DOHH2 (cell line): ENCODE results near the gene SESTD1.
A peak's percentile ranks its signal among the peaks of the same experiment; 100 is the strongest.
"Not testable (repeated sequence)": the region's sequence is repeated elsewhere in the genome, so short reads cannot be mapped to it uniquely, and the experiment has no call there.

Experiments
- H3F3A ChIP-seq: fragments of 200-600 bp; sonication (generic), shearing (Covaris generic); 2 replicates; pipeline ENCODE4 v1.6.0; 2016; ENCODE audit warnings: antibody characterized with exemption, mild to moderate bottlenecking; ENCODE audit not compliant: control insufficient read depth, insufficient read depth
- H3K27ac ChIP-seq: fragments of 200-600 bp; sonication (generic); 2 replicates; pipeline ENCODE4 v1.5.1; 2014; ENCODE audit warnings: low read depth, mild to moderate bottlenecking, low read length, moderate library complexity
- H3K27me3 ChIP-seq: fragments of 200-600 bp; sonication (generic); 2 replicates; pipeline ENCODE4 v1.6.1; 2014; ENCODE audit warnings: mild to moderate bottlenecking, low read length, mixed read lengths; ENCODE audit not compliant: control insufficient read depth
- H3K36me3 ChIP-seq: fragments of 200-600 bp; sonication (generic); 2 replicates; pipeline ENCODE4 v1.6.1; 2014; ENCODE audit warnings: mild to moderate bottlenecking, low read length, moderate library complexity, mixed read lengths; ENCODE audit not compliant: control insufficient read depth
- H3K4me1 ChIP-seq: fragments of 200-600 bp; sonication (generic); 2 replicates; pipeline ENCODE4 v1.6.1; 2014; ENCODE audit warnings: mild to moderate bottlenecking, low read length, mixed read lengths; ENCODE audit not compliant: control insufficient read depth
- H3K4me2 ChIP-seq: fragments of 200-600 bp; sonication (generic); 2 replicates; pipeline ENCODE4 v1.6.0; 2014; ENCODE audit warnings: mild to moderate bottlenecking, low read length, moderate library complexity
- H3K4me3 ChIP-seq: fragments of 200-600 bp; sonication (generic); 2 replicates; pipeline ENCODE4 v1.5.1; 2014; ENCODE audit warnings: mild to moderate bottlenecking, low read length, mixed read lengths
- H3K79me2 ChIP-seq: fragments of 200-600 bp; sonication (generic); 2 replicates; pipeline ENCODE4 v1.6.1; 2014; ENCODE audit warnings: mild to moderate bottlenecking, low read length, mixed read lengths; ENCODE audit not compliant: control insufficient read depth
- H3K9me2 ChIP-seq: fragments of 200-600 bp; sonication (generic); replicated peaks from 2 replicates; pipeline ENCODE4 v1.6.1; 2014; ENCODE audit warnings: mild to moderate bottlenecking, low read length, mixed read lengths; ENCODE audit not compliant: control insufficient read depth
- H3K9me3 ChIP-seq: fragments of 200-600 bp; sonication (generic); 2 replicates; pipeline ENCODE4 v1.6.1; 2014; ENCODE audit warnings: antibody characterized with exemption, low read length, mixed read lengths; ENCODE audit not compliant: control insufficient read depth, insufficient read depth
- H4K20me1 ChIP-seq: fragments of 200-600 bp; sonication (generic); 2 replicates; pipeline ENCODE4 v1.6.0; 2014; ENCODE audit warnings: low read depth, mild to moderate bottlenecking, antibody characterized with exemption, low read length, moderate library complexity; ENCODE audit not compliant: control insufficient read depth, insufficient read depth
- CTCF ChIP-seq: fragments of 200-600 bp; sonication (generic); IDR thresholded peaks from one replicate; pipeline ENCODE4 v1.5.1; 2014; ENCODE audit warnings: antibody characterized with exemption, mild to moderate bottlenecking, low read depth, low read length; ENCODE audit not compliant: poor library complexity, severe bottlenecking
- EZH2phosphoT487 ChIP-seq: fragments of 200-600 bp; sonication (generic); IDR thresholded peaks from 2 replicates; pipeline ENCODE4 v1.6.1; 2017; ENCODE audit warnings: borderline replicate concordance, mild to moderate bottlenecking, antibody characterized with exemption, low read length, moderate library complexity, mixed read lengths

The SESTD1 gene

DNA sequence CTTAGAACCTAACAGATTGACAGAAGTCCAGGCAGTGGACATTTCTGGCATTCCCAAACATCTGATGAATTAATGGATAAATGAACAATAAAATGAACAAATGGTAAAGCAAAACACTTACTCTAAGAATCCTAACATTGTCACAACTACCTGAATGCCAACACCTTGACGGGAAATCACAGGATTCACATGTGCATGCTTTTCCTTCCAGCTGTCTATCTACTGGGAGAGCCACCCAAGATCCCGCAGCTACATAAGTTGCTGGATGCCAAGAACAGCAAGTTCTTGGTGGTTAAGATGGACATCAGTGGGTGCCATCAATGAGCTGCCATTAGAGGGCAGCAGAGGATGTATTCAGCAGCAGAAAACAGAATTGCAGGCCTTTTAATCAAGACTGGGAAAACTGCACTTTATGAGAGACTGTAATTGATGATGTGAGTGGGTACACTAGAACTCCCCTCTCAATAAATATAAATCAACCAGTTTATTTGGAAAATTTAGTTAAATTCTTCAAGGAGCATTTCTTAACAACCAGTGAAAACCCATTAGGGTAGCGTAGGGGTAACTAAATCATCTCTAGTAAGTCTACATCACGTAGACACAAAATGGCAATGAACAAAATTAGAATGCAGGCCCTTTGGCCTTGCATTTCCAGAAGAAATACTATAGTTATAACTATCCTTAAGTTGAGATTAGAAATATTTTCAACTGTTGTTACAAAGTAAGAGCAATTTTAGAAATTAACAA is 45.6 kb downstream of the SESTD1 start:
- H3F3A ChIP-seq, result 0 out of 2 replicates have a peak, but pooled peaks cover 3% of the 10 kb centered on the region
- TF ChIP-seq CTCF (peak; percentile 94), EZH2phosphoT487 (no peak)
- H3K9me3 ChIP-seq, result no peaks in the 10 kb centered on the region
- H3K4me2 ChIP-seq, result no peak overlapping the region
- H3K4me1 ChIP-seq, result no peaks in the 10 kb centered on the region
- no peak overlapping the region for H3K27ac ChIP-seq
- peaks cover 5% of the 10 kb centered on the region; the same call in 1 of the 2 replicates for H3K79me2 ChIP-seq
- no peaks in the 10 kb centered on the region for H3K27me3 ChIP-seq
- H3K4me3 ChIP-seq, result no peak overlapping the region
- H3K9me2 ChIP-seq, result no peaks in the 10 kb centered on the region
- no peaks in the 10 kb centered on the region for H3K36me3 ChIP-seq
- no peaks in the 10 kb centered on the region for H4K20me1 ChIP-seq

DNA sequence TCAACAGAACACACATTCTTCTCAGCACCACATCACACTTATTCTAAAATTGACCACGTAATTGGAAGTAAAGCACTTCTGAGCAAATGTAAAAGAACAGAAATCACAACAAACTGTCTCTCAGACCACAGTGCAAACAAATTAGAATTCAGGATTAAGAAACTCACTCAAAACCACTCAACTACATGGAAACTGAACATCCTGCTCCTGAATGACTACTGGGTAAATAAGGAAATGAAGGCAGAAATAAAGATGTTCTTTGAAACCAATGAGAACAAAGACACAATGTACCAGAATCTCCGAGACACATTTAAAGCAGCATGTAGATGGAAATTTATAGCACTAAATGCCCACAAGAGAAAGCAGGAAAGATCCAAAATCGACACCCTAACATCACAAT is 50.0 kb downstream of the SESTD1 start:
- not testable (repeated sequence) for H3K27ac ChIP-seq, H3K4me1 ChIP-seq, H3K9me2 ChIP-seq, H3K27me3 ChIP-seq, H3F3A ChIP-seq, H4K20me1 ChIP-seq, H3K4me3 ChIP-seq, H3K79me2 ChIP-seq, H3K36me3 ChIP-seq, H3K9me3 ChIP-seq, H3K4me2 ChIP-seq

GRCh38 chr2:179211355-179211754 is 53.3 kb downstream of the SESTD1 start:
- Histone ChIP-seq H3K79me2 (peaks cover 19% of the 10 kb centered on the region), H3K27ac (no peak overlapping the region), H3K27me3 (no peaks in the 10 kb centered on the region), H4K20me1 (no peaks in the 10 kb centered on the region), H3K9me3 (peaks cover 4% of the 10 kb centered on the region; the same call in 1 of the 2 replicates), H3K4me2 (no peak overlapping the region), H3F3A (no peaks in the 10 kb centered on the region), H3K4me1 (no peaks in the 10 kb centered on the region), H3K9me2 (no peaks in the 10 kb centered on the region), H3K4me3 (no peak overlapping the region), H3K36me3 (no peaks in the 10 kb centered on the region)
- TF ChIP-seq CTCF, result no peak
- no peak for TF ChIP-seq EZH2phosphoT487

DNA sequence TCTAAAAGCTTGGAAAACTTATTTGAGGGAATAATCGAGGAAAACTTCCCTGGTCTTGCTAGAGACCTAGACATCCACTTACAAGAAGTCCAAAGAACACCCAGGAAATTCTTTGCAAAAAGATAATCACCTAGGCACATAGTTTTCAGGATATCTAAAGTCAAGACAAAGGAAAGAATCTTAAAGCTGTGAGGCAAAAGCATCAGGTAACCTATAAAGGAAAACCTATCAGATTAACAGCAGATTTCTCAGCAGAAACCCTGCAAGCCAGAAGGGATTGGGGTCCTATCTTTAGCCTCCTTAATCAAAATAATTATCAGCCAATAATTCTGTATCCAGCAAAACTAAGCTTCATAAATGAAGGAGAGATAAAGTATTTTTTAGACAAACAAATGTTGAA is 56.4 kb downstream of the SESTD1 start:
- H3K4me1 ChIP-seq, H3F3A ChIP-seq, H3K36me3 ChIP-seq, H4K20me1 ChIP-seq, H3K4me3 ChIP-seq, H3K4me2 ChIP-seq, H3K9me3 ChIP-seq, H3K27ac ChIP-seq, H3K9me2 ChIP-seq, H3K27me3 ChIP-seq: not testable (repeated sequence)
- peaks cover 17% of the 10 kb centered on the region for H3K79me2 ChIP-seq
